IPS-18c (cell line): ENCODE results near the gene TMC7.
A peak's percentile ranks its signal among the peaks of the same experiment; 100 is the strongest.
"Not testable (repeated sequence)": the region's sequence is repeated elsewhere in the genome, so short reads cannot be mapped to it uniquely, and the experiment has no call there.

Source experiments
- H3K4me3 ChIP-seq: 2 replicates; pipeline ENCODE4 v1.7.0; 2013; ENCODE audit warnings: low read depth, mild to moderate bottlenecking, low read length, moderate library complexity; ENCODE audit not compliant: insufficient read depth
- H3K9me3 ChIP-seq: one replicate; pipeline ENCODE4 v1.6.1; 2013; ENCODE audit warnings: mild to moderate bottlenecking, low read length, moderate library complexity; ENCODE audit not compliant: control insufficient read depth, insufficient read depth

Gene TMC7

GRCh38 chr16:18983565-18984434 lies at the start of gene TMC7:
TMC7 (plus strand) TSS chr16:18983934; CDS start chr16:18984064, 130 bp downstream.
- no peaks in the 10 kb centered on the region for H3K9me3 ChIP-seq
- peak within 1 kb of the TSS; percentile 83 for H3K4me3 ChIP-seq

- no peak overlapping the region for H3K4me3 ChIP-seq
- H3K9me3 ChIP-seq = no peaks in the 10 kb centered on the region
Measured at GRCh38 chr16:18936727-18937340, 46.9 kb upstream of the TMC7 start.

- no peak overlapping the region for H3K4me3 ChIP-seq
- H3K9me3 ChIP-seq = no peaks in the 10 kb centered on the region
Measured at GRCh38 chr16:18937390-18937789, 46.3 kb upstream of the TMC7 start.

- no peak overlapping the region for H3K4me3 ChIP-seq
- no peaks in the 10 kb centered on the region for H3K9me3 ChIP-seq
Measured at GRCh38 chr16:18938986-18939385, 44.7 kb upstream of the TMC7 start.

- no peak overlapping the region for H3K4me3 ChIP-seq
Measured at GRCh38 chr16:18941471-18941870, 42.3 kb upstream of the TMC7 start.

GRCh38 chr16:18942061-18942460 lies 41.7 kb upstream of the TMC7 start:
- H3K4me3 ChIP-seq = no peak overlapping the region
- H3K9me3 ChIP-seq = no peaks in the 10 kb centered on the region

More at GRCh38 chr16:18941471-18941870, 42.3 kb upstream of the TMC7 start:
- no peaks in the 10 kb centered on the region for H3K9me3 ChIP-seq

- Histone ChIP-seq H3K9me3 (no peaks in the 10 kb centered on the region), H3K4me3 (no peak overlapping the region)
Measured at GRCh38 chr16:18943414-18943813, 40.3 kb upstream of the TMC7 start.

GRCh38 chr16:18945233-18945632 lies 38.5 kb upstream of the TMC7 start:
- H3K9me3 ChIP-seq = no peaks in the 10 kb centered on the region
- no peak overlapping the region for H3K4me3 ChIP-seq

GRCh38 chr16:18948372-18949020 lies 35.2 kb upstream of the TMC7 start:
- Histone ChIP-seq H3K4me3 (no peak overlapping the region), H3K9me3 (no peaks in the 10 kb centered on the region)

GRCh38 chr16:18950469-18951185 lies 33.1 kb upstream of the TMC7 start:
- Histone ChIP-seq H3K4me3 (no peak overlapping the region), H3K9me3 (no peaks in the 10 kb centered on the region)

- Histone ChIP-seq H3K4me3 (no peak overlapping the region), H3K9me3 (no peaks in the 10 kb centered on the region)
Measured at GRCh38 chr16:18953547-18953946, 30.2 kb upstream of the TMC7 start.

- not testable (repeated sequence) for H3K4me3 ChIP-seq, H3K9me3 ChIP-seq
Measured at GRCh38 chr16:18955874-18956580, 27.7 kb upstream of the TMC7 start.

- not testable (repeated sequence) for H3K9me3 ChIP-seq, H3K4me3 ChIP-seq
Measured at GRCh38 chr16:18956658-18957241, 27.0 kb upstream of the TMC7 start.

GRCh38 chr16:18958621-18959029 lies 25.1 kb upstream of the TMC7 start:
- H3K9me3 ChIP-seq = no peaks in the 10 kb centered on the region
- no peak overlapping the region for H3K4me3 ChIP-seq

- Histone ChIP-seq H3K9me3 (no peaks in the 10 kb centered on the region), H3K4me3 (no peak overlapping the region)
Measured at GRCh38 chr16:18959031-18959505, 24.7 kb upstream of the TMC7 start.

GRCh38 chr16:18965555-18965954 lies 18.2 kb upstream of the TMC7 start:
- Histone ChIP-seq H3K9me3 (no peaks in the 10 kb centered on the region), H3K4me3 (no peak overlapping the region)
